Astrocyte of the cerebellum (primary cell): ENCODE measurements around the gene SMURF2.

Experiments
- DNase-seq: peaks from one replicate; pipeline ENCODE4 v3.0.0-alpha.2; 2011; ENCODE audit warnings: low read depth
- H3K4me3 ChIP-seq: 2 replicates; pipeline ENCODE4 v1.5.1; 2011; ENCODE audit warnings: mild to moderate bottlenecking, low read depth, low read length, moderate library complexity
- in situ Hi-C: cut with HindIII; loops from 2 replicates; pipeline ENCODE4 v1.10.0; 2017; ENCODE audit warnings: low sequenced_read_pairs
- TF ChIP-seq, protein P1 (sequence below): IDR thresholded peaks from 2 replicates; pipeline ENCODE4 v1.5.1; 2012; ENCODE audit warnings: low read length, low read depth, moderate library complexity, mild to moderate bottlenecking; ENCODE audit errors: missing control alignments

Gene SMURF2

DNA sequence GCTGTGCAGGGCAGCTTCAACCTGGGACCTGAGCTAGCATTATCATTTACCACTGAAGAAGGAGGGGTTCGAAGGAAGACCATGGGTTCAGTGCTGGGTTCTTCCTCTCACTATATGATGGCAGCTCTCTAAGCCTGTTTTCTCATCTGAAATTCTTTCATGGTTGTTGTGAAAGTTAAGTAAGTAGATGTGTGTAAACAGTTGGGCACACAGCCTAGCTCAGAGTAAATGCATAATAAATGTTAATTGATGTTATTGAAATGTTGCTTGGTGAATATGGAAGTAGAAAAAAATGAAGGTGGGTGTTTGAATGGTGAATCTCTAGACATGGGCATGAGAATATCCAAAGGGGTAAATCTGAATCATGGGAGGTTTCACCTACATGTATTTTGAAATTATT is 146.3 kb downstream of the SMURF2 start:
- TF ChIP-seq, protein P1, sequence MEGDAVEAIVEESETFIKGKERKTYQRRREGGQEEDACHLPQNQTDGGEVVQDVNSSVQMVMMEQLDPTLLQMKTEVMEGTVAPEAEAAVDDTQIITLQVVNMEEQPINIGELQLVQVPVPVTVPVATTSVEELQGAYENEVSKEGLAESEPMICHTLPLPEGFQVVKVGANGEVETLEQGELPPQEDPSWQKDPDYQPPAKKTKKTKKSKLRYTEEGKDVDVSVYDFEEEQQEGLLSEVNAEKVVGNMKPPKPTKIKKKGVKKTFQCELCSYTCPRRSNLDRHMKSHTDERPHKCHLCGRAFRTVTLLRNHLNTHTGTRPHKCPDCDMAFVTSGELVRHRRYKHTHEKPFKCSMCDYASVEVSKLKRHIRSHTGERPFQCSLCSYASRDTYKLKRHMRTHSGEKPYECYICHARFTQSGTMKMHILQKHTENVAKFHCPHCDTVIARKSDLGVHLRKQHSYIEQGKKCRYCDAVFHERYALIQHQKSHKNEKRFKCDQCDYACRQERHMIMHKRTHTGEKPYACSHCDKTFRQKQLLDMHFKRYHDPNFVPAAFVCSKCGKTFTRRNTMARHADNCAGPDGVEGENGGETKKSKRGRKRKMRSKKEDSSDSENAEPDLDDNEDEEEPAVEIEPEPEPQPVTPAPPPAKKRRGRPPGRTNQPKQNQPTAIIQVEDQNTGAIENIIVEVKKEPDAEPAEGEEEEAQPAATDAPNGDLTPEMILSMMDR: no peak
- no peak for DNase-seq
- in situ Hi-C loops: no loop called here
- no peak overlapping the region for H3K4me3 ChIP-seq

DNA sequence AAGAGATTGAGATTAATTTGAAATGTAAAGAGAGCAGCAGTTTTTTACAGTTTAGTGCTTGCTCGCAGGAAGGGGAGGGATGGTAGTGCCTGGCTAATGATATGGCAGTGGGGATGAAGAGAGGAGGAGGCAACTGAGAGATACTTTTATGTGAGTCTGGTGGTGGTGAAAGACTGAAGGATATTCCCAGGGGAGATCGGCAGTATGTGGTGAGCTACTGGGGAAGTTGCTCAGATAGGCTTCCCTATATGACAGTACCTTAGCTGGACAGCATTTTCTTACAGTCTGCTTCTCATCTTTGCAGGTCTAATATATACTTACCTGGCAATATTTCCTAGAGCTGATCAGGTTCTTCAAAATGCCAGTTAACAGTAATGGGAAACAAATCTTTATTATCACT is 146.7 kb downstream of the SMURF2 start:
- TF ChIP-seq, protein P1: no peak
- DNase-seq: no peak
- no peak overlapping the region for H3K4me3 ChIP-seq
- in situ Hi-C loops: no loop called here

DNA sequence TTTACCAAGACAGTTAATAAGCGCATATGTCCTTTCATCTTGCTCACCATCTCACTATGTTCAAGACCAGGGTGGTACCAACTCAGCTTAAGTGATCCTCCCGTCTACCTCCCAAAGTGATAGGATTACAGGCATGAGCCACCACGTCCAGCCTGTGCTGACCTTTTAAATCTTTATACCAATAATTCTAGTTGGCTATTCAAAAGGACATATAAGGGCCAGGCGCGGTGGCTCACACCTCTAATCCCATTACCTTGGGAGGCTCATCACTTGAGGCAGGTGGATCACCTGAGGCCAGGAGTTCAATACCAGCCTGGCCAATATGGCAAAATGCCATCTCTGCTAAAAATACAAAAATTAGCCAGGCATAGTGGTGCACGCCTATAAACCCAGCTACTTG is 152.9 kb downstream of the SMURF2 start:
- H3K4me3 ChIP-seq: no peak overlapping the region
- in situ Hi-C loops: no loop called here

DNA sequence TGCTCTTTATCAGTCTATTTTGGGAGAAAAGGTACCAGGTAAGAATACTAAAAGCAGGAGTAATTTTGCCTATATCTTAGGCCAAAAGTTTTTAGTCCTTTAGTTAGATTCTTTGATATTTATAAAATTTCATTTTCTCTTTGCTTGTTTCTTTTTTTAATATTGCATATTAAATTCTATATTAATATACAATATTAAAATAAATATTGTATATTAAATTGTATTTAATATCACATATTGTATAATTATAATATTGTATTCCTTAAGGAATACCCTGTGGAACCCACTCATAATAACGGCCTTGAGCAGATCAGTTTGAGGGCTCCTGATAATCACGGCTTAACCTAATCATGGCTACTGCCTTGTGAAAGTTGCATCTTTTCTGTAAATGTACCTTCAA is 153.4 kb downstream of the SMURF2 start:
- TF ChIP-seq, protein P1: no peak
- no peak for DNase-seq
- H3K4me3 ChIP-seq: no peak overlapping the region
- in situ Hi-C loops: no loop called here

More for the DNA sequence above, 152.9 kb downstream of the SMURF2 start:
- TF ChIP-seq, protein P1: no peak
- DNase-seq: no peak

DNA sequence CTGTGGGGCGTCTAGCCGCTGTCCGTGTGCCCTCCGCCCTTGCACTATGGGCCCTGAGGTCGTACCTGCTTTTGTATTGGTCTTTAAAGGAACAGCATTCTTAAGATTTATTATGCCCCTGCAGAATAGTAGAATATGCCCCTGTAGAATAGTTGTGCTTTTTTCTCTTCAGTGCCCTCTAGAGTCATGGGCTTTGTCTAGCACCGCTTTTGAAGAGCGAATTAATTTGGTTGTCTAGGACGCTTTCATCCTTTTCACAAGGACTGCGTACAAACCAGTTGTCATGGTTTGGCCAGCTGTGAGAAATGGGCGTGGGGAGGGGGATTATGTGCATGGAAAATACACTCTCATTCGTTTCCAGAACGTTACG is 154.7 kb downstream of the SMURF2 start:
- TF ChIP-seq, protein P1: peak; percentile 62
- peak overlapping the region; percentile 96 for H3K4me3 ChIP-seq
- in situ Hi-C loops: no loop called here
- peak; percentile 71 for DNase-seq

DNA sequence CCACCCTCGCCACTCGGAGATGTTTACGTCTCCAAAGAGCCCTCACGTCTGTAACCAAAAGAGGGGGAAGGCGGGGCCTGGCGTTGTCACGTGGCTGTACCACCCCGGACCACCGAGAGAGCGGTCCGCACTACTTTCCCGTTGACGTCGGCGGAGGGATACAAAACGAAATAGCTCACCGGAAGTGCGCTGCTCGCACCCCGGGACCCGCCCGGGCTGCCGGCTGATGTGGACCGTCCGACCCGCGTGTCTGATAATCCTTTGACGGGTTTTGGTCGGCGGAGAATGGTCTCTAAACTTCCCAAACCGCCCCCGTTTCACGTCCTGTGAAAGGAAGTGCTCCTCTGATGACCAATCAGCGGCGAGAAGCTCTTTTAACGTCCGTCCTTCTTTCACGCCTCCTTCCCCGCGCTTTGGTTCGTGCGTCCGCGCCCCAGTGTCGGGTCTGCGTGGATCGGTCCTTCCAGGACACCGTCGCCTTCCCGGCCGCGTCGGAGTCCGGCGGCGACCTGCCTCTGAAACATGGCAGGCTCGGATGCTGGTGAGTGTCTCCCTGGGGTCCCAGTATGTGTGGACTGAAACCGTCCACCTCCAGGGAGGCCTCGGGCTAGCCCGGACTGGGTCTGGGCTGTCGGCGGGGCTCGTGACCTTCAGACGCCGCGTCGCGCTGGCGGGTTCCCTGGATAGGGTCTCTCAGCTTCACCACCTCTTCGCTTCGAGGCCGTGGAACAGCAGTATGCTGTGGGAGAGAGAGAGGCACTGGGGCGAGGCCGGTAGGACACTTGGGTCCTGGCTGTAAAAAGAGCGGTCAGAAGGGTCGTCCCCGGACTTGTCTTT is 155.3 kb downstream of the SMURF2 start, which contains the start of gene CEP95:
Gene CEP95 (plus strand): TSS at position 402 of the 837 bp plus-strand sequence. CDS start 121 bp downstream, at position 523.
- in situ Hi-C loops: no loop called here
- peak; percentile 96 for DNase-seq
- TF ChIP-seq, protein P1: no peak
- peak within 1 kb of the TSS; percentile 96 for H3K4me3 ChIP-seq
